ENCODE results near the gene SCGB3A2.

Gene SCGB3A2

DNA sequence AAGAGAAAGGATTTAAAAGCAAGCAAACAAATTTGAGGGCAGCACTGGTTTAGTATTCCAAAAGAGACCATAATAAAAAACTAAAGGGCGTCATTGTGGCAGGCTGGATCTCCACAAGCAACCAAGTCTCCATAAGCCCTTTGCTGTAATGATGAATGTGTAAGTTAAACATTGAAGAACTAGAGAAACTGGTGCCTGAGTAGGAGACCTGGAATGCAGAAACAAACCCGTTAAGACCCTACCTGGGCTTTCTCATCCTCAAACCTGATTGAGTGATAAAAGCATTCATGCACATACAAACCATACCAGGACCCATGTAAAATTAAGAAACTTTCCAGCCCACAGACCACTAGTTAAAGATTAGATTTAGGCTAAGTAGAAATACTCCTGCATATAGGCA lies 1.9 kb upstream of the SCGB3A2 start:
- DNase-seq (ENCODE audit: low spot score): no peak
- no peak for TF ChIP-seq CTCF (IDR thresholded peaks at IDR 0.05; ENCODE audit: extremely low read depth, missing control alignments)

- no peak for DNase-seq (ENCODE audit: low spot score)
- no peak for TF ChIP-seq CTCF (IDR thresholded peaks at IDR 0.05; ENCODE audit: extremely low read depth, missing control alignments)
Measured at GRCh38 chr5:147879784-147880183, 1.3 kb downstream of the SCGB3A2 start.

DNA sequence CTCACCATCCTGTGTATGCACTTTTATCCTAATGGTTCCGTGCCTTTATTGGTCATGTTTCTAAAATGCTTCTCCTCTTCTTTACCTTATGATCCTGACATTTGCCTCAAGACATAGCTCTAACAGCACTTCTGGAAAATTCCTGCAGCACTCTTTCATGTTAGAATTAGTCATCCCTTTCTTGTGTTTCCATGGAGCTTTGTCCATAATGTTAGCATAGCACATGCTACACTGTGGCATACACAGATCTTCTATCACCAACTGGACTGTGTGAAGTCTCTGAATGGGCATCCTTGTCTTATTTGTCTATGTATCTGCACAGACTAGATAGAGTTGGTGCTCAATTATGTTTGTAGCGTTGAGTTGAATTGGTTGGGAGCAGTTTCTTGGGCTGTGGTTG lies 2.0 kb downstream of the SCGB3A2 start:
- no peak for DNase-seq (ENCODE audit: low spot score)
- no peak for TF ChIP-seq CTCF (IDR thresholded peaks at IDR 0.05; ENCODE audit: extremely low read depth, missing control alignments)

GRCh38 chr5:147882586-147883313 lies 4.2 kb downstream of the SCGB3A2 start:
- DNase-seq (ENCODE audit: low spot score): no peak
- TF ChIP-seq CTCF (IDR thresholded peaks at IDR 0.05; ENCODE audit: extremely low read depth, missing control alignments): no peak

DNA sequence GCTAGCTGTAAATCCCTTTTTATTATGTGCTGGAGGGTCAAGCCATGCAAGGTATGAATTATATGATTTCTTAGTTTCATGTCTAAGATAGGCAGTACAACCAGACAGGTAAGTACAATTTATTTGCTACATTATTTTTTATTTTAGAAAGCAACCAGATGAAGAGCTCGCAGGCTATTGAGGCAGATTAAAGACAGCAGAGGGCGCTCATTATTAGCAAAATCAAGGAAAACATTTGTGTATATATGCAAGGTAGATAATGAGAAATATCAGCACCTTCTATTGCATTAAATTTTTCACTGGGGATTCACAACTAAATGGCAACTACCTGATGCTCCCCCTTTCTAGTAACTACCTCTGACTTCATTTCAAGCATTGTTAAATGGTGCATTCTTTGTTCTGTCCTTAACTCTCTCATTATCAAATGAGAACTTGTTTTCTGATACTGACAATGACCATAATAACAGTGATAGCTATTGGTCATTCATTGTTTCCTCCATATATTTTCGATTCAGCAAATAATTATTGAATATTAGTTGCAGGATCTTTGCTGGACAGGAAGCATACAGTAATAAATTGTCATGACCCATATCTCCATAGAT lies 8.6 kb downstream of the SCGB3A2 start:
- DNase-seq (ENCODE audit: low spot score): no peak
- TF ChIP-seq CTCF (IDR thresholded peaks at IDR 0.05; ENCODE audit: extremely low read depth, missing control alignments): no peak

- no peak for DNase-seq (ENCODE audit: low spot score)
- TF ChIP-seq CTCF (IDR thresholded peaks at IDR 0.05; ENCODE audit: extremely low read depth, missing control alignments): no peak
Measured at GRCh38 chr5:147887930-147888329, 9.4 kb downstream of the SCGB3A2 start.

DNA sequence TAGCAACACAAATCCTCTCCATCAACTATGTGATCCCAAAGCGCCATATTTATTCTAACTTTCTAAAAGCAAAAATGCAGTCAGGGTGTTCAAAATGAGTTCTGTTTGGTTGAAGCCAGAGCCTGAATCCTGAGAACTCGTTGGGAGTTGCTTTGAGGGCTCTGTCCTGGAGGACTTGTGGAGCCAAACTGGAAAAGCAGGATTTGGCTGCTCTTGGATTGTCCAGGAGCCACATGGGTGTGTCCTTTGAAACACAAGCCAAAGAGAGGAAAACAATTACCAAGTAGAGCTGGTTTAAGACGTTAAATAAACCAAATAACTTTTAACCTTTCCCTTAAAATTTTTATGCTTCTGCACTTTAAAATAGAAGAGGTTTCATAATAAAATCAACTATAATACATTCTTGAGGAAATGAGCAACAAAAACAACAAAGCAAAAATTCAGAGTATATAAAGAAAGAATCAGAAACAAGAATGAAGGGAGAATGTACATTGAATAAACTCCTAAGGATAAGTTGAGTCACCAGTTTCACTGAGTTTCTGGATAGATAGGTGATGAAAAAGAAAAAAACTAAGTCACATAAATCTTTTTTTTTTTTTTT lies 14.3 kb downstream of the SCGB3A2 start:
- DNase-seq (ENCODE audit: low spot score): no peak
- TF ChIP-seq CTCF (IDR thresholded peaks at IDR 0.05; ENCODE audit: extremely low read depth, missing control alignments): no peak

Data from GM20000 (cell line).